GM18526 (cell line): ENCODE measurements around the gene TPST2.

Source experiments
- POLR2A ChIP-seq: IDR thresholded peaks from 3 replicates; pipeline ENCODE4 v1.6.1; 2011; ENCODE audit not compliant: insufficient read length; ENCODE audit errors: extremely low read depth

Gene TPST2

DNA sequence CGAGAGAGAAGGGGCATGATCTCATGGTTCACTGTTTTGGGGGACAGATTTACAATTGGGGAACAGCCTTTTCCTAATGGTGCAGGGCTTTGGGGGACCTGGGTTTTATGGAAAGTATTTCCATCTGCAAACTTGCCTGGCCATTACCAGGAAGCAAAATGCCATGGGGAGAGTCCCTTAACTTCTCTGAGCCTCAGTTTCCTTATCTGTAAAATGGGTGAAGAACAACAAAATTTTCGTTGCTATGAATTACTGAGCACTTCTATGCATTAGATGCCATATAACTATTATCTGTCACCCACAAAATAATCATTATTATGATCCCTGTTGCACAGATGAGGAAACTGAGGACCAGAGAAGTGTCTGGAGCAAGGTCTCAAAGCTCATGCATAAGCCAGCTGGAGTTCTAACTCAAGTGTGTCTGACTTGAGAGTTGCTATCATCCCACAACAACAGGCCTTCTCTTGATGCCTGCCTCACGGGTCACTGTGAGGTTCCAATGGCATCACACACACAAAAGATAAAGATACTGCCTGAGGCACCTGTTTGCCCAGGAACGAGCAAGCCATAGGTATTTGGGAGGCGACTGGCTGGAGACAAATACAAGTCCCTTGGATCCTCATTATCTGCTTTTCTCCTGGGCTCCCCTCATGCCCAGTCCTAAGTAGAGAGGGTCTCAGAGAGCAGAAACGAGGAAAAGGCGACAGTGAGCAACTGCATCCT, 15.8 kb downstream of the TPST2 start:
- no peak for TF ChIP-seq POLR2A

DNA sequence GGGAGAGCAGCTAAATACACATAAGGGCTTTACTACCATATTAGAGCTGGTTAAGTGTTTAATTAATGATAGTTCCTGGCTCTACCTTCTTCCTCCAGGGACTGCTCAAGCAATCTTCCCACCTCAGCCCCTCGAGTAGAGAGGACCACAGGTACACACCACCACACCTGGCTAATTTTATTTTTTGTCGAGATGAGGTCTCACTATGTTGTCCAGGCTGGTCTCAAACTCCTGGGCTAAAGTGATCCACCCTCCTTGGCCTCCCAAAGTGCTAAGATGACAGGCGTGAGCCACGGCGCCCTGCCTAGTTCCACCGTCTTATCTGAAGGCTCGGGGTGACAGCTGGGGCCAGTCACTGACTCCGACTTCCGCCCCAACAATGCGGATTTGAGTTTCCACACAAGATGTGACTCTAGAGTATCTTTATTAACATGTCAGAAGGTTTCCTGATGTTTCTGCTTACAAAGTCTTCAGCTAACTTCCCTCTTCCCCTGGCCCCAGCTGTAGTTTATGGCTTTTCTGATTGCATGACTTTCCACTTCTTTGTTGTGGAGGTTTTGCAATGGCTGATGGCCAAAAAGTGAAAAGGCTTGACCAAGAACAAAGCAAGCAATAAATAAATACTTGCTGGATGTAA, 16.8 kb downstream of the TPST2 start:
- TF ChIP-seq POLR2A, result no peak

DNA sequence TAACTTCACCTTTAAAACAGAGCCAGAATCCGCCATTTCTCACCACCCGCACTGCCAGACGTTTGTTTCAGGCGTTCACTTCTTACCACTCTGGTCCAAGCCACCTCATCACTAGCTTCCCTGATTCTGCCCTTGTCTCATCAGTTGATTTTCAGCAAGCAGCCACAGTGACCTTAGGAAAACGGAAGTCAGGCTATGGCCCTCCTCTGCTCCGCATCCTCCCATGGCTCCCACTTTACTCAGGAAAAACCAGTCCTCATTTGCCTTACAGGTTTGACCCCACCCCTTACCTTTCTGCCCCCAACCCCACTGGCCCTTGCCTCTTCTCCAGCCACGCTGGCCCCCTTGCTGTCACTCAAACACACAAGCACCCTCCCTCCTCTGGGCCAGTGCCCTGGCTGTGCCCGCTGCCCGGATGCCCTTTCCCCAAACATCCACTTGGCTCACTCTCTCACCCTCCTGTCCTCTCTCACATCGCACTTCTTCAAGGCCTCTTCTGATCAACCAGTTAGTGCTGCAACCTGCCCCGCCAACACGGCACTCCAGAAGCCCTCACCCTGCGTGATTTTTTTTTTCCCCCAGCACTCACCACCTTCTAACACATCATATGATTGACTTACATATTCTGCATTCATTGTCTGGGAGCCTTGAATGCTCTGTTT, 18.9 kb downstream of the TPST2 start:
- no peak for TF ChIP-seq POLR2A

DNA sequence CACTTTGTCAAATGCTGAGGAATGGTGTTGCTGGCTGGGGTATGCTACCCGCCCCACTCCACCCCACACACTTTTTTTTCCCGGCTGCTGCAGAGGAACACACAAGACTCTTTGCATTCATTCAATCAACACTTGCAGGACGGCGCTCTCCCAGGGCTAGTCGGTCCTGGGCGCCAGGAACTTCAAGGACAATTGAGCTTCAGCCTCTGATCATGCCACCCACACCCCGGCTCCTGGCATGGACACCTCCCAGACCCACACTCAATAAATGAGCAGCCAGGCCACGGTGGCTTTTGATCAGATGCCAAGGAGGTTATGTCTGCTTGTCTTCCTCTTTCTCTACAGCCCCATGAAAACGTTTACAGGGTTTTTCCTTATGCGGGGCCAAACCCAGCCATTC, 19.8 kb downstream of the TPST2 start:
- no peak for TF ChIP-seq POLR2A

DNA sequence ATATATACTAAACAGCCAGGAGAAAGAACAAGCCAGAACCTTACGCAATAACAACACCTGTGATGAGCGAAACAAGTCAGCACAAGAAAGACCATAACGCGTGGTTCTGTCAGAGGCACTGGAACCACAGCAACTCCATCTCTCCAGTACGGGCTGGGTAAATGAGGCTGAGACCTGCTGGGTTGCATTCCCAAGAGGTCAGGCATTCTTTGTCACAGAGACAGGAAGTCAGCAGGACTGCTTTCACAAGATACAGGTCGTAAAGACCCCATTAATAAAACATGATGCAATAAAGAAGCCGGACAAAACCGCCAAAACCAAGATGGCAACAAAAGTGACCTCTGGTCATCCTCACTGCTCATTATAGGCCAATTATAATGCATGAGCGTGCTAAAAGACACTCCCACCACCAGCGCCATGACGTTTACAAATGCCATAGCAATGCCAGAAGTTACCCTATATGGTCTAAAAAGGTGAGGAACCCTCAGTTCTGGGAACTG, 21.7 kb downstream of the TPST2 start:
- TF ChIP-seq POLR2A, result no peak

DNA sequence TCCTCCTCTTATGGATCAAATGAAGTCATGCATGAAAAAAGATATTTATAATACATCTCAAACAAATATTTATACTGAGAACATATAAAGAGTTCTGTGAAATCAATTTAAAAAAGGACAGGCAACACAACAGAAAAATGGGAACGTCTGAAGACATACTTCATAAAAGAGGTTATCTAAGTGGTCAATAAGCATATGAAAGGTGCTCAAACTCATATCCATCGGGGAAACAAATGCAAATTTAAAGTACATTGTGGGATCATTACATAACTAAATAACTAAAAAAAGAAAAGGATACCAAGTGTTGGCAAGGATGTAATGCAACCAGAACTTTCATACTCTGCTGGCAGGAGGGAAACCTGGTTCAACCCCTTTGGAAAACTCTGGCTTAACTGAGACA, 22.3 kb downstream of the TPST2 start:
- no peak for TF ChIP-seq POLR2A

DNA sequence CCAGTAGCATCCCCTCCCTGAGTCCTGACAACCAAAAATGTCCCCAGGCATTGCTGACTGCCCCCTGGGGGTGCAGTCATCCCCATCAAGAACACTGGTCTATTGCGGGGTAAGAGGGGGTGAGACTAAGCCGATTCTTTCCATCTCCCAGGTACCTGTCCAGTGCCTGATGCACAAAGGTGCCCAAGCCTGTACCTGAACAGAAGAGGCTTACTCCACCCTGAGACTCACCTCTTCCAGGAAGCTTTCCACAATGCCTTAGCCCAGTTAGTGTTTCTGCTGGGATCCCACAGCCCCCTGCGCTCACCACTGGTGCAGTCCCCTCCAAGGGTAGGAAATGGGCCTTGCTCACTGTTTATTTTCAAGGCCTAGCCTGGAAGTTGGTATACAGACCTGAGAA, 22.9 kb downstream of the TPST2 start:
- no peak for TF ChIP-seq POLR2A

DNA sequence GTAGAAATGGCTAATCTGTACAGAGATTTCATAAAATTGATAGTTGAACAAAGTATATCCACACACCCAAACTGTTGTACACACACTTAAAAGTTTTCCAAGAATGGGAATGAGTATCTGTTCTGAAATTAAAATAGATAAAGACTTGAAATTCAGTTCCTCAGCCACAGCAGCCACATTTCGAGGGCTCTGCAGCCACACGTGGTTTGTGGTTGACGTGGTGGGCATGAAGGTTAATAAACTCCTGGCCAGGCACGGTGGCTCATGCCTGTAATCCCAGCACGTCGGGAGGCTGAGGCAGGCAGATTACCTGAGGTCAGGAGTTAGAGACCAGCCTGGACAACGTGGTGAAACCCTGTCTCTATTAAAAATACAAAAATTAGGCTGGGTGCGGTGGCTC, 24.0 kb downstream of the TPST2 start:
- no peak for TF ChIP-seq POLR2A

DNA sequence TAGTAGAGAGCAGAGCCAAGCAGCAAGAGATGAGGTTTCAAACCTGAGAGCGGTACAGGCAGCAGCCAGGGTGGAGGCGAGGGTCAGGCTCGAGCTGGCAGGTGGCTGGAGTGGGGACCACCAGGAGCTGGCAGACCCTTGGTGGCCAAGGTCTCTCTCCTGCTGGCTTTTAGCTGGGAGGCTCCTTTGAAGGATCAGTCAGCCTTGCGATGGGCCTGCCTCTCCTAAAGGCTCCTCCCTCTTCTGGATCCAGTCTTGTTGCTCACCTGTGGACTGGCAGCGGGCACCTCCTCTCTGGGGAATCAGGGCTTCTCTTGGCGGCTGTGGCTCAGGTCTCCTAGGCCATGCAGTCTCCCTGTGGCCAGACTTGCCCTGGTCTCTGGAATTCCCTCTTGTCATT, 24.8 kb downstream of the TPST2 start:
- no peak for TF ChIP-seq POLR2A

DNA sequence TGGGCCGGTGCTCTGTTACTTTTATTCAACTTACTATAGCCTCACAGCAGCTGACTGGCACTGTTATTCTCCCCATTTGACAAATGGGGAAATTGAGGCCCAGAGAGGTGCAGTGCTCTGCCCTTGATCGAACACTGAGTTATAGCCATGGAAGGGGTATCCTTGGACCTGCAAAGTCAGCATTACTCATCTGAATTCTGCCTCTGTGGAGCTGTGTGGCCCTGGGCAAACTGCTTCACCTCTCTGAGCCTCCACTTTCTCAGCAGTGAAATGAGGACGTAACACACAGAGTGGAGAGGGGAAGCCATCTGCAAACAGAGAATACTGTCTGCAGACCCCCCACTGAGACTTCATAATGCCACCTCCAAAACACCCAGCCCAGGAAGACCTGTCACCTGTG, 25.3 kb downstream of the TPST2 start:
- TF ChIP-seq POLR2A, result no peak

DNA sequence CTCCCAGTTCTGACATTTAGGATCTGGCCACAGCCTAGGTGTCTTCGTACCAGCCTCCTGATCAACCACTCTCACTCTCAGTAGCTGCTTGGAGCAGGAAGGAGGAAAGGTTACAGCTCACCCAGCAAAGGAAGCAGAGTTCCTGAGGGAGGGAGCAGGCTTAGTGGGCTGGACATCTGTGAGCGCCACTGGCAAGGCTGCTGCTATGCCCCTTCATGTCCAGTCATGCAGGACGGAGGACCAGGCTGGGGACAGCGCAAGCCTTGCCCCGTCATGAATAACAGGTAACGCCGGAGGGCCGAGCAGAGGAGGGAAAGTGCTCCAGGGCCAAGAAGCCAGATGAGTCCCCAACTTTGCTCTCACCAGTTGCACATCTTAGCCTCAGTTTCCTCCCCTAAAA, 25.8 kb downstream of the TPST2 start:
- no peak for TF ChIP-seq POLR2A

DNA sequence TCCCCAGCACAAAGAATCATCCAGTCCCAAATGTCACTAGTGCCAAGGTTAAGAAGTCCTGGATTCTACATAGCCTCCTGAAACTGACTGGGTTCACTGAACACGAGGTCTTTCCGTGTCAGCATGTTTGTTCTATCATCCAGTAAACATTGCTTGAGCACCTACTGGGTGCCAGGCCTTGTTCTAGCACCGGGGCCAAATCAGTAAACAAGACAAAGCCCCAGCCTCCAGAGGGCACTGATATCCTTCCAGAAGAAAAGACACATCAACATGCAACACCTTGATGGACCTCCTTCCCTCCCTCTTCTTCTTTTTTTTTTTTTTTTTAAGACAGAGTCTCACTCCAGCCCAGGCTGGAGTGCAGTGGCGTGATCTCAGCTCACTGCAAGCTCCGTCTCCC, 26.9 kb downstream of the TPST2 start:
- TF ChIP-seq POLR2A, result no peak

DNA sequence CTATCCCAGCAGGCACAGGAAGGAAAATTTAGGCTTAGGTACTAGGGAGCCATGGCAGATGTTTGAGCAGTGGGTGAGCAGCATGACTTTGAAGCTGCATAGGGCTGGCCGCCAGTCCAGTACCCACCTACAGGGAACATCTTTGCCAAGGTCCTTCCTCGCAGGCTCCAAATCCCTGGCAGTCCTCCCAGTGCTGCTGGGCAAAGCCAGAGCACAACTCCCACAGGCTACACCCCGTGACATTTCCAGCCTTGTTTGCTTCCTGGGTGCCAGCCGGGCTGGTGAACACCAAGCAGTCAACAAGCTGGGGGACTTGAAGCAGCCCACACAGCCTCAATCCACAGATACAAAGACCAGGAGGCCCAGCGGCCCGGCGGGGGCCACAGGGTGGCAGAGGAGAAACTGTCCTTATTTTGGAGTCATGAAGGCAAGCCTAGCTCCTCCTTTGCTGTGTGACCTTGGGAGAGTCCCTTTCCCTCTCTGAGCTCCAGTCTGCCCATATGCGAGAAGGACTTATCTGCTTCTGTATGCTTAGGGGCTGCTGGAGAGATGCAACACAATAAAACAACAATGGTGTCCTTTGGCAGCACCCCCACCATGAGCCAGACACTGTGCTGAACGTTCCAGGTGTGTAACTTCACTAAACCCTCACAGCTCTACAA, 28.0 kb downstream of the TPST2 start:
- no peak for TF ChIP-seq POLR2A

DNA sequence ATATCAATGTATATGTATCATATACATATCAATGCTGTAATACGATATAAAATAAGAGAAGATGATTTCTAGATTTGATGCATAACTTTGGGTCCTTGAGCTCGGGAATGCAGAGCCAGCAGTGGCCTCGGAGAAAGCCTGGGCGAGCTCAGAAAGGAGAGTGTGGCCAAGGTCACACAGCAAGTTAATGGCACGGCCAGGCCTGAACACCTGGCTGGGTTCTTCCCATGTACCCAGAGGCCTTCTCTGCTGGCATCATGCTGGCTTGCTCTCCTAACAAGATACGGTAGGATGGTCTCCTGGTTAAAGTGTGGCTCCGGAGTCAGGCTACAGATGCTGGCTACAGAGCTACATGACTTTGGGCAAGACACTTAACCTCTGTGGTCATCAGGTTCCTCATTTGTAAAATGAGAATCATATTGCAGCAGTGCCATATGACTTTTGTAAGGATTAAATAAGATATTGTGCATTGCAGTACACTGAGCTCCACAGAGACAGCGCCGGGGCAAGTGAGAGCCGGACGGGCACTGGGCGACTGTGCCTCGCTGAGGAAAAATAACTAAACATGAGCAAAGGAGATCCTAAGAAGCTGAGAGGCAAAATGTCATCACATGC, 29.9 kb downstream of the TPST2 start:
- no peak for TF ChIP-seq POLR2A

DNA sequence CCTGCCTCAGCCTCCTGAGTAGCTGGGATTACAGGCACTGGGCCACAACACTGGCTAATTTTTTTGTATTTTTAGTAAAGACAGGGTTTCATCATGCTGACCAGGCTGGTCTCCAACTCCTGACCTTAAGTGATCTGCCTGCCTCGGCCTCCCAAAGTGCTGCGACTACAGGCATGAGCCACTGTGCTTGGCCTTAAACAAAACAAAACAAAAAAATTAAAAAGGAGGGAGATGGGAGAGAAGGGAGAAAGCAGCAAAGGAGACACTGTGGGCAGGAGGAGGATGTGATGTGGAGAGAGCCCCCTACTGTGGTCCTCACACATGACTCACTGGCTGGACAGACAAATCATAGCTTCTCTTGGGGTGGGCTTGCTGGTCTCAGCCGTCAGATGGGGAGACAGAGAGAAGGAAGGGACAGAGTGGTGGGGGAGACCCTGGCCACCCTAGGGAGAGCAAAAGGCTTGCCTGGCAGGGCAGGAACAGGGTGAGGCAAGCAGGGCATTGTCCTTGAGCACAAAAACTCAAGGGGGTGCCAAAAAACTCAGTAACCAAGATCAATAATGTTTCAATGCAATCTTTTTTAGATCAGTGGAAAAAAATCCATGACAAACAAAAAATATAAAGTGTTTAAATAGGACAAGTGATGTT, 31.6 kb downstream of the TPST2 start:
- no peak for TF ChIP-seq POLR2A
